Pulmonary artery endothelial cell (primary cell): ENCODE data around the gene SPANXB1. TPM values are rescaled to one million over a fixed set of nuclear protein-coding genes. Genes with fewer than 3 reads are reported as not detected.
"Not testable (repeated sequence)": the region's sequence is repeated elsewhere in the genome, so short reads cannot be mapped to it uniquely, and the experiment has no call there.

Source experiments
- DNase-seq: peaks from one replicate; pipeline ENCODE4 v3.0.0-alpha.2; 2011; ENCODE audit warnings: low read depth, low spot score
- total RNA-seq: library from RNA; depleted of rRNA; stranded (reverse); fragments of >200 nt; gene quantifications from 2 replicates; pipeline ENCODE4 v1.2.3, GENCODE V29; 2014

Gene SPANXB1, protein sequence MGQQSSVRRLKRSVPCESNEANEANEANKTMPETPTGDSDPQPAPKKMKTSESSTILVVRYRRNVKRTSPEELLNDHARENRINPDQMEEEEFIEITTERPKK
- total RNA-seq: not detected in 2 replicates

GRCh38 chrX:141002568-141002967, at the start of gene SPANXB1:
TSS of gene SPANXB1 (plus strand) at chrX:141002594. CDS start at chrX:141002694, 100 bp downstream.
- not testable (repeated sequence) for DNase-seq

DNA sequence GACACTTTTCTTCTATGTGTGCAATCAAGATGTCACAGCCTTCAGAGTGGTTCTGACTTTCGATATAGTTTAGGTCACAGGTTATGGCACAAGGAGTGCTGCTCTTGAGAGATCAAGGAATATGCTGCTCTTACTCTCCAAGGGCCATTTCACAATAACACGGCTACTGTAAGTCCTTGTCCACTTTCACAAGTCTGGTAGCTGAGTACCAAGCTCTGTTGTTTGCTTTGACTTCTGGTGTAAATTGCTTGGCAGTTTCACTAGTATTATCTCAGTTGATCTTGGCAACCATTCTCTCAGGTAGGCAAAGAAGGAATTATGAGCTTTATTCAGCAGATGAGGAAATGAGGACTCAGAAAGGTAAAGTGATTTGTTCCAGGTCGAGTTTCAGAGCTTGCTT, 35.4 kb upstream of the SPANXB1 start:
- no peak for DNase-seq

- no peak for DNase-seq
Measured at GRCh38 chrX:140971099-140971795, 31.1 kb upstream of the SPANXB1 start.

DNA sequence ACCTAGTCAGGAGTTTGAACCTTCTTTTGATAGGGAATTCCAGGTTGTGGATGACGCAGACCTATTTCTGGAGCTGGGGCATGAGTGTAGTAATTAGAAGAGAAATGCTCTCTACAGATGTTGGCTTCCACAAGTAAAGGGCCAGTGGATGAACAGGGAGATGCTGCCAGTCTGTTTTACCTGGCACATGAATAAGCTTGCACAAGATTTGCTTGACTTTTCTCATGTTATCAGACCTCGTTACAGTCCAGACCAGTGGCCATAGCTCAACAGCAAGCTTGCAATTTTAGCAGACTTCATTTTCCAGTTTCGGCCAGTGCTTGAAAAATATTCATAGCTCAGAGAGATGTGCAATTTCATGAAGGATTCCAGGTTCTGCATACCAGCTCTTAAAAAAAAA, 26.9 kb upstream of the SPANXB1 start:
- DNase-seq: no peak

DNA sequence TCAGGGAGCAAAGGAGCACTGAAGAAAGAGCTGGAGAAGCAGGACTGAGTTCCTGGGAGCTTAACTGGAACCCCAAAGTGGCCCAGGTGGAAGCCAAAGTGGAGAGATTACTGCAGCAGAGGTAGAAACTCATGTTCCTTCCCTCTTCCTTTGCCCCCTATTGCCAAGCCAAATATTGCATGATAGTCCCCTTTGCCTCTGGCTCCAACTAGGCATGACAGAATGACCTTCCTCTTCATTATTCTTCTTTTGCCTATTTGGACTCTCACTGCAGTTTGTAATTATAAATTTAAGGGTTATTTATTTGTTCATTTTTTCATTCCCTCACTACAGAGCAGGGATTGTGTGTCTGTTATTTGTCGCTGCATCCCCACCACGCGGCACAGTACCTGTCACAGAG, 22.1 kb upstream of the SPANXB1 start:
- no peak for DNase-seq

- DNase-seq: no peak
Measured at GRCh38 chrX:140983730-140984129, 18.7 kb upstream of the SPANXB1 start.

DNA sequence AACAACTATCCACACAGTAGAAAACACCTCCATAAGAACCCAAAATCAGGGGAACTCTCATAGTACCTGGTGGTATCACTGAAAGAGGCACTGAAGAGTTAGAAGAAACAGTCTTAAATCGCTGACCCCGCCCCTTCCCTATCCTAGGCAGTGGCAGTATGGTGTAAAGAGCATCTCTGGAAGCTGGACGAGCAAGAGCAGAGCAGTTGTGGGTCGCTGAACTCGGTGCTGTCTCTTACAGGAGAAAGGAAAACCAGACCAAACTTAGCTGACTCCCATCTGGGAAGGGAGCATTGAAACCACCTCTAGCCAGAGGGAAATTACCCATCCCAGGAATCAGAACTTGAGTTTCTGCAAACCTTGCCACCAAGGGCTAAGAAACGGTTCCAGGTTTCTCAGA, 2.8 kb downstream of the SPANXB1 start:
- DNase-seq: not testable (repeated sequence)

- DNase-seq: not testable (repeated sequence)
Measured at GRCh38 chrX:141044246-141044645, 41.9 kb downstream of the SPANXB1 start.

- DNase-seq: not testable (repeated sequence)
Measured at GRCh38 chrX:141049878-141050277, 47.5 kb downstream of the SPANXB1 start.

DNA sequence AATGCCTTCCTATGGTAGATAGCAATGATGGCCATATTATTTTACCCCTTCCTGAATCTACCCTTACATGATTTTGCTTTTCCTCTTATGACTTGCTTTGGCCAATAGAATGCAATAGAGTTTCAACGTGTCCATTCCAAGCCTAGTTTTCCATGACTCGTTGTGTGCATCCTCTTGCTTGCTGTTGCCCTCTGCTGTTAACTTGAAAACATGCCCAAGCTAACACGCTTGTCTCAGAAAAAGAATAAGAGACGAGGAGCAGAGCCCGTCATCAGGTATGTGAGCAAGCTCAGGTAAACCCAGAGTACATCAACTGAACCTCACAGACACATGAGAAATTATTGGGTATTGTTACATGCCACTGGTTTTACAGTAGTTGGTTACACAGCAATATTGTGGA, 49.7 kb downstream of the SPANXB1 start:
- not testable (repeated sequence) for DNase-seq

Other genes starting within 250 kb of the SPANXB1 start
- gene LDOC1, start 174.5 kb downstream of the SPANXB1 start, total RNA-seq: 4.5 and 5.3 TPM in 2 replicates
- gene SPANXC, start 239.9 kb downstream of the SPANXB1 start, total RNA-seq: not detected in 2 replicates